ENCODE measurements around the gene SND1. TPM values are rescaled to one million over a fixed set of nuclear protein-coding genes. Genes with fewer than 3 reads are reported as not detected.

The SND1 gene
- total RNA-seq, 2 experiments from 2014 or later = 169 to 174 TPM

- no peaks in the 10 kb centered on the region for H3K9me3 Mint-ChIP-seq (ENCODE audit: insufficient read depth)
- no peak overlapping the region for H3K27ac Mint-ChIP-seq
- DNase-seq (no peak), ATAC-seq (no peak)
- H3K4me1 Mint-ChIP-seq (ENCODE audit: low read depth) = peaks cover 14% of the 10 kb centered on the region
- H3K27me3 Mint-ChIP-seq (ENCODE audit: low read depth) = peaks cover 50% of the 10 kb centered on the region
- CTCF ChIA-PET = interaction anchor here (0.5 to 6.1 kb wide), 5 partner anchors 39 to 429 kb away, joined by 3 to 80 read pairs (median 4); no protein-coding TSS in a partner anchor
- peaks cover 3% of the 10 kb centered on the region for H3K36me3 Mint-ChIP-seq (ENCODE audit: low read depth)
- POLR2A ChIA-PET = interaction anchor here (1.3 kb wide), 1 partner anchor 29 kb away, joined by 3 read pairs; no protein-coding TSS in a partner anchor
- no peak overlapping the region for H3K4me3 Mint-ChIP-seq
Observed at GRCh38 chr7:128137181-128137580, 485.2 kb downstream of the SND1 start.

- Mint-ChIP-seq H3K27ac (no peak overlapping the region), H3K27me3 (ENCODE audit: low read depth) (peaks cover 38% of the 10 kb centered on the region), H3K4me1 (ENCODE audit: low read depth) (peaks cover 14% of the 10 kb centered on the region), H3K36me3 (ENCODE audit: low read depth) (peaks cover 3% of the 10 kb centered on the region), H3K9me3 (ENCODE audit: insufficient read depth) (no peaks in the 10 kb centered on the region), H3K4me3 (no peak overlapping the region)
- no peak for ATAC-seq
- no peak for DNase-seq
- ChIA-PET CTCF (interaction anchor here (6.1 kb wide), 1 partner anchor 69 kb away, joined by 80 read pairs; no protein-coding TSS in a partner anchor), POLR2A (no interaction called here)
Observed at GRCh38 chr7:128139406-128139805, 487.4 kb downstream of the SND1 start.

GRCh38 chr7:128141683-128142195, 489.7 kb downstream of the SND1 start:
- Mint-ChIP-seq H3K9me3 (ENCODE audit: insufficient read depth) (no peaks in the 10 kb centered on the region), H3K27ac (no peak overlapping the region), H3K36me3 (ENCODE audit: low read depth) (no peaks in the 10 kb centered on the region), H3K4me3 (no peak overlapping the region), H3K27me3 (ENCODE audit: low read depth) (peaks cover 29% of the 10 kb centered on the region), H3K4me1 (ENCODE audit: low read depth) (no peaks in the 10 kb centered on the region)
- DNase-seq (no peak), ATAC-seq (no peak)
- ChIA-PET POLR2A (interaction anchor here (0.6 to 0.9 kb wide), 2 partner anchors 14 to 87 kb away, joined by 3 read pairs; no protein-coding TSS in a partner anchor), CTCF (interaction anchor here (1.3 to 2.3 kb wide), 2 partner anchors 11 to 68 kb away, joined by 3 to 9 read pairs; no protein-coding TSS in a partner anchor)

Small RNA genes within 50 kb of the gene (microRNA-seq; reads per million reads assigned to microRNA genes)
- not detected for gene MIR593

Other genes with a start within 250 kb of the SND1 start
- 10 to 100 TPM; 18.0 to 18.6 TPM for gene GCC1, start 66.6 kb upstream of the SND1 start, total RNA-seq
- gene ARF5, start 63.8 kb upstream of the SND1 start, total RNA-seq = 100 to 1,000 TPM; 136 to 138 TPM
- gene FSCN3, start 58.5 kb upstream of the SND1 start, total RNA-seq = 1 to 10 TPM in 1 of 2 experiments, under 1 TPM in 1; 0.70 to 1.1 TPM
- gene PAX4, start 34.1 kb upstream of the SND1 start, total RNA-seq = not detected

Data from activated CD8-positive, alpha-beta T cell treated with anti-CD3 and anti-CD28 coated beads, Interleukin-2, amount 10 ng/mL, durations not matched to agents 7 days and 5 days (primary cell).